ENCODE measurements around the gene TEAD4.

GRCh38 chr12:3071107-3071506, 111.9 kb downstream of the TEAD4 start:
- TF ChIP-seq POLR2AphosphoS5 (IDR thresholded peaks at IDR 0.05), result no peak
- no peak for TF ChIP-seq POLR2A (IDR thresholded peaks at IDR 0.05)
